Mesothelial cell of epicardium (in vitro differentiated cells): Measurements from ENCODE around the gene UBXN10. TPM values are rescaled to one million over a fixed set of nuclear protein-coding genes. Genes with fewer than 3 reads are reported as not detected.
"Not testable (repeated sequence)": the region's sequence is repeated elsewhere in the genome, so short reads cannot be mapped to it uniquely, and the experiment has no call there.

Source experiments
- DNase-seq, 2 experiments: peaks; one replicate each; pipeline ENCODE4 v3.0.0; 2021; ENCODE audit warnings: low spot score in 2 of 2; ENCODE audit not compliant: unreplicated experiment in 2 of 2
- H3K27ac Mint-ChIP-seq: 2 replicates; pipeline ENCODE4 v1.8.0; 2021; ENCODE audit warnings: mixed read lengths
- H3K27me3 Mint-ChIP-seq: 2 replicates; pipeline ENCODE4 v1.8.0; 2021; ENCODE audit warnings: low read depth, mixed read lengths
- H3K36me3 Mint-ChIP-seq: 2 replicates; pipeline ENCODE4 v1.8.0; 2021; ENCODE audit warnings: mixed read lengths
- H3K4me1 Mint-ChIP-seq: 2 replicates; pipeline ENCODE4 v1.8.0; 2021; ENCODE audit warnings: mixed read lengths
- H3K4me3 Mint-ChIP-seq: 2 replicates; pipeline ENCODE4 v1.8.0; 2021; ENCODE audit warnings: mild to moderate bottlenecking, moderate library complexity, mixed read lengths
- H3K9me3 Mint-ChIP-seq: 2 replicates; pipeline ENCODE4 v1.8.0; 2021; ENCODE audit warnings: mixed read lengths
- total RNA-seq: library from RNA; stranded (reverse); gene quantifications from 3 replicates; pipeline ENCODE4 v1.2.1, GENCODE V29; 2021
- TF ChIP-seq, protein P1 (sequence below): fragments of 200-600 bp; sonication (generic); IDR thresholded peaks from one replicate; pipeline ENCODE4 v1.5.0; 2021; ENCODE audit warnings: antibody characterized with exemption; ENCODE audit not compliant: unreplicated experiment

UBXN10 gene
- total RNA-seq, 1 donor from 2014 or later = 2.3 TPM

DNA sequence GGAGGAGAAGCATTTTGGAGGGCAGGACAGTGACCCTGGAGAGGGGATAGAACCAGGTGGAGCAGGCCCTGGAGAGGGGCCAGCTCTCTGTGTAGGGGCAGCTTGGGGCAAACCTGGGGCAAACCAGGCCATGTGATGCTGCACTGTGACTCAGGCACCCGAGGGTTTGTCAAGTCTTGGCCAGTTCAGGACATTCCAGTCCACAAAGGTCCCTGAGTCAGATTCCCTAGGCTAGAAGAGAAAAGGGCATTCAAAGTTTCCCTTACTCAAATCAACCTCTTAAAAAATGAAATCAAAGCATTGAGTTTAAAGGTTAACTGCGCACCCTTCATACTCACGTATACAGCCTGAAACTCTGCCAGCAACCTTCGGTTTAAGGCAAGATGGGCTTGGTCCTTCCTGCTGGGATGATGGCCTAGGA, 25.6 kb downstream of the UBXN10 start:
- Mint-ChIP-seq H3K36me3 (no peaks in the 10 kb centered on the region), H3K9me3 (peaks cover 3% of the 10 kb centered on the region), H3K27me3 (peaks cover 41% of the 10 kb centered on the region), H3K27ac (no peak overlapping the region), H3K4me3 (no peak overlapping the region), H3K4me1 (peaks cover 16% of the 10 kb centered on the region)
- DNase-seq = no peak
- TF ChIP-seq, protein P1, sequence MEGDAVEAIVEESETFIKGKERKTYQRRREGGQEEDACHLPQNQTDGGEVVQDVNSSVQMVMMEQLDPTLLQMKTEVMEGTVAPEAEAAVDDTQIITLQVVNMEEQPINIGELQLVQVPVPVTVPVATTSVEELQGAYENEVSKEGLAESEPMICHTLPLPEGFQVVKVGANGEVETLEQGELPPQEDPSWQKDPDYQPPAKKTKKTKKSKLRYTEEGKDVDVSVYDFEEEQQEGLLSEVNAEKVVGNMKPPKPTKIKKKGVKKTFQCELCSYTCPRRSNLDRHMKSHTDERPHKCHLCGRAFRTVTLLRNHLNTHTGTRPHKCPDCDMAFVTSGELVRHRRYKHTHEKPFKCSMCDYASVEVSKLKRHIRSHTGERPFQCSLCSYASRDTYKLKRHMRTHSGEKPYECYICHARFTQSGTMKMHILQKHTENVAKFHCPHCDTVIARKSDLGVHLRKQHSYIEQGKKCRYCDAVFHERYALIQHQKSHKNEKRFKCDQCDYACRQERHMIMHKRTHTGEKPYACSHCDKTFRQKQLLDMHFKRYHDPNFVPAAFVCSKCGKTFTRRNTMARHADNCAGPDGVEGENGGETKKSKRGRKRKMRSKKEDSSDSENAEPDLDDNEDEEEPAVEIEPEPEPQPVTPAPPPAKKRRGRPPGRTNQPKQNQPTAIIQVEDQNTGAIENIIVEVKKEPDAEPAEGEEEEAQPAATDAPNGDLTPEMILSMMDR = no peak

GRCh38 chr1:20212085-20212684, 26.3 kb downstream of the UBXN10 start:
- Mint-ChIP-seq H3K9me3 (peaks cover 3% of the 10 kb centered on the region), H3K36me3 (no peaks in the 10 kb centered on the region), H3K4me3 (peak overlapping the region; percentile 47), H3K27ac (no peak overlapping the region), H3K4me1 (peaks cover 16% of the 10 kb centered on the region), H3K27me3 (peaks cover 43% of the 10 kb centered on the region)
- TF ChIP-seq, protein P1 = no peak
- DNase-seq = no peak

DNA sequence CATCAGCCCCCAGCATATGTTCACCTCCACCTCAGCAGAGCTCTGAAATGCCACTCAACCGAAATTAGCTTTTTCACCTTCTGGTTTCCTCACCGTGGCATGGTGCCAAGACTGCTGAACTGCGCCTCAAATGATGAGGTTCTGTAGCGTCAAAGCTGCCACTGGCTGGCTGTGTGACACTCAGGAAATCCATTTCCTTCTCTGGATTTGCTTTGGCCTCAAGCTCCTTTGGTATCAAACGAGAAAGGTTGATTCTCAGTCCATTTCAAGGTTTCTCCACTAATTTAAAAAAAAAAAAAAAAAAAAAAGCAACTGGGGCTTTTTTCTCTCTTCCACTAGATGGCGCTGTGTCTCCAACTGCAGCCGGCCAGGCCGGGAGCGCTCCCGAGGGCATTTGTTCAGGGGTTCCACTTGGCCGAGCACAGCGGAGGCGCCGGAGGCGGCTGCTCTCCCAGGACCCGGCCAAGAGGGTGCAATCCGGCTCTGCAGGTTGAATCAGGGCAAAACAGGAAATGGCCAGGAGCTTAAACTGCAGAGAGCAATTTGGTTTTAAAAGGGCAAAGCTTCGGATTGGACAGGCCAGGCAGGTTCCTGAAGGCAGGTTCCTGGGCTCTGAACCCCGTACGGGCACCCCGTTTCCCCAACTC, 26.9 kb downstream of the UBXN10 start:
- TF ChIP-seq, protein P1 = peak; percentile 80
- Mint-ChIP-seq H3K27me3 (peaks cover 46% of the 10 kb centered on the region), H3K4me1 (peaks cover 16% of the 10 kb centered on the region), H3K9me3 (peaks cover 3% of the 10 kb centered on the region), H3K4me3 (peak overlapping the region; percentile 47), H3K27ac (no peak overlapping the region), H3K36me3 (no peaks in the 10 kb centered on the region)
- peak; percentile 42 to 65 for DNase-seq

GRCh38 chr1:20215716-20216115, 29.8 kb downstream of the UBXN10 start:
- H3K27ac Mint-ChIP-seq = no peak overlapping the region
- peaks cover 45% of the 10 kb centered on the region for H3K27me3 Mint-ChIP-seq
- H3K36me3 Mint-ChIP-seq = no peaks in the 10 kb centered on the region
- no peak for DNase-seq
- TF ChIP-seq, protein P1 = no peak
- H3K9me3 Mint-ChIP-seq = peaks cover 3% of the 10 kb centered on the region
- H3K4me3 Mint-ChIP-seq = no peak overlapping the region
- H3K4me1 Mint-ChIP-seq = peaks cover 15% of the 10 kb centered on the region

- no peak for DNase-seq
- Mint-ChIP-seq H3K36me3 (no peaks in the 10 kb centered on the region), H3K9me3 (peaks cover 3% of the 10 kb centered on the region), H3K4me1 (peaks cover 12% of the 10 kb centered on the region), H3K27me3 (peaks cover 43% of the 10 kb centered on the region), H3K4me3 (no peak overlapping the region), H3K27ac (no peak overlapping the region)
- TF ChIP-seq, protein P1 = no peak
Observed at GRCh38 chr1:20216574-20216973, 30.7 kb downstream of the UBXN10 start.

DNA sequence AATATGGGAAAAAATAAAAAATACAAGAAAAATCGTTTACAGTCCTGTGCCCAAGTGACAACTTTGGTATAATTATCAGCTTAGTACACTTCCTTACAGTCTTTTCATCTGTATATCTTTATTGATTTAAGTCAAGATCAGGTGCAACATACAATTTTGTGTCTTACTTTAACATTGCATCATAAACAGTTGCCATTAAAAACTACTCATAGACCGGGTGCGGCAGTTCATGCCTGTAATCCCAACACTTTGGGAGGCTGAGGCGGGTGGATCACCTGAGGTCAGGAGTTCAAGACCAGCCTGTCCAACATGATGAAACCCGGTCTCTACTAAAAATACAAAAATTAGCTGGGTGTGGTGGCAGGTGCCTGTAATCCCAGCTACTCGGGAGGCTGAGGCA, 33.2 kb downstream of the UBXN10 start:
- not testable (repeated sequence) for H3K9me3 Mint-ChIP-seq, DNase-seq, H3K36me3 Mint-ChIP-seq, H3K27ac Mint-ChIP-seq, H3K4me3 Mint-ChIP-seq, H3K4me1 Mint-ChIP-seq
- peaks cover 49% of the 10 kb centered on the region for H3K27me3 Mint-ChIP-seq
